PC-9 (cell line): ENCODE results near the gene FOXS1. TPM values are rescaled to one million over a fixed set of nuclear protein-coding genes. Genes with fewer than 3 reads are reported as not detected.

Source experiments
- BruUV-seq: library from RNA; stranded (reverse); fragments of 400-500 nt; replicated peaks from 2 replicates; lab custom pipeline; 2021; lab: Mats Ljungman, UMichigan
- CTCF ChIA-PET: fragments of 300-600 bp; sonication (Branson Sonifier 250); formaldehyde crosslinking; loops from one replicate; lab custom pipeline; 2022; ENCODE audit warnings: antibody characterized with exemption; lab: Charles Lee
- POLR2A ChIA-PET: fragments of 300-600 bp; sonication (Branson Sonifier 250); formaldehyde crosslinking; loops from one replicate; lab custom pipeline; 2022; ENCODE audit warnings: antibody characterized with exemption; ENCODE audit not compliant: unreplicated experiment; lab: Charles Lee
- DNase-seq, 2 experiments: peaks; one replicate each; pipeline versions ENCODE4 v3.0.0 to v3.0.0-alpha.2; 2015 to 2022; ENCODE audit warnings: mixed read lengths in 1 of 2
- H2AFZ ChIP-seq: fragments of 200-600 bp; sonication (generic); 2 replicates; pipeline ENCODE4 v1.8.1; 2017; ENCODE audit warnings: antibody characterized with exemption
- H3F3A ChIP-seq: fragments of 200-600 bp; sonication (generic); 2 replicates; pipeline ENCODE4 v1.8.1; 2017; ENCODE audit warnings: antibody characterized with exemption, mild to moderate bottlenecking, low read depth; ENCODE audit not compliant: insufficient read depth
- H3K27ac ChIP-seq: fragments of 200-600 bp; sonication (generic); 2 replicates; pipeline ENCODE4 v1.6.1; 2016; ENCODE audit warnings: mixed run types
- H3K27me3 ChIP-seq: fragments of 200-600 bp; sonication (generic); 2 replicates; pipeline ENCODE4 v1.6.1; 2016; ENCODE audit warnings: low read depth, mixed run types; ENCODE audit not compliant: insufficient read depth
- H3K36me3 ChIP-seq: fragments of 200-600 bp; sonication (generic); 2 replicates; pipeline ENCODE4 v1.6.1; 2016; ENCODE audit warnings: low read depth, mixed run types
- H3K4me1 ChIP-seq: fragments of 200-600 bp; sonication (generic); replicated peaks from 2 replicates; pipeline ENCODE4 v1.6.1; 2016; ENCODE audit warnings: mixed run types; ENCODE audit not compliant: insufficient read depth
- H3K4me2 ChIP-seq: fragments of 200-600 bp; sonication (generic); 2 replicates; pipeline ENCODE4 v1.6.1; 2017; ENCODE audit warnings: mixed run types
- H3K4me3 ChIP-seq: fragments of 200-600 bp; sonication (generic); 2 replicates; pipeline ENCODE4 v1.6.1; 2016; ENCODE audit warnings: mixed run types
- H3K79me2 ChIP-seq: fragments of 200-600 bp; sonication (generic); 2 replicates; pipeline ENCODE4 v1.6.1; 2017; ENCODE audit warnings: low read depth, mixed run types
- H3K9me2 ChIP-seq: fragments of 200-600 bp; sonication (generic); 2 replicates; pipeline ENCODE4 v1.8.1; 2017; ENCODE audit warnings: mild to moderate bottlenecking; ENCODE audit not compliant: insufficient read depth
- H3K9me3 ChIP-seq: fragments of 200-600 bp; sonication (generic); 2 replicates; pipeline ENCODE4 v1.8.1; 2016; ENCODE audit warnings: low read depth; ENCODE audit not compliant: insufficient read depth
- H4K20me1 ChIP-seq: fragments of 200-600 bp; sonication (generic); 2 replicates; pipeline ENCODE4 v1.8.1; 2017; ENCODE audit not compliant: insufficient read depth
- CTCF ChIP-seq: fragments of 200-600 bp; sonication (generic); conservative IDR thresholded peaks from 2 replicates; pipeline ENCODE4 v1.6.1; 2017; ENCODE audit warnings: mixed run types, antibody characterized with exemption, mild to moderate bottlenecking, moderate library complexity
- EZH2 ChIP-seq: fragments of 200-600 bp; sonication (generic); IDR thresholded peaks from 2 replicates; pipeline ENCODE4 v1.8.0; 2017; ENCODE audit warnings: antibody characterized with exemption, low read depth
- intact Hi-C: fragments of 100-400 bp; cut with micrococcal nuclease; formaldehyde crosslinking; loops from one replicate; pipeline ENCODE4 v1.10.0; 2022; ENCODE audit not compliant: unreplicated experiment
- total RNA-seq: library from RNA; stranded (reverse); gene quantifications from 2 replicates; pipeline ENCODE4 v1.2.3, GENCODE V29; 2021

The FOXS1 gene
- total RNA-seq, 1 experiment from 2014 or later = not detected

DNA sequence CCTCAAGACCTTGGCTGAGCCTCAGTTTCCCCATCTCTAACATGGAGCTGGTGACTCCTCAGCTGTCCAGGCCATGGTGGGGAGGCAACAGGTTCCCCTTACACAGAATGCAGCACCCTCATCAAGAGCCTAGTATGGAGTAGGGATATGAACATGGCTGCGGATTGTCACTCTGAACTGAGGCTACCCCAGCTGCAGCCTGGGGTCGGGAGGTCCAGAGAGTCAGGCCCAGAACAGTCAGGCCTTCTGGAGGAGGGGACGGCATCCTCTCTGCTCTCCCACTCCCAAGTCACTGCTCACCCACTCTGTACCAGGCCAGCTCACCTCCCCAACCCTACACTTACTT lies 1.4 kb upstream of the FOXS1 start:
- H3K4me3 ChIP-seq = no peak overlapping the region
- intact Hi-C loops = loop anchor here (1.0 kb wide), 1 partner anchor 23 kb away; no protein-coding TSS in a partner anchor
- H3K4me2 ChIP-seq = no peak overlapping the region
- no peak overlapping the region for H2AFZ ChIP-seq
- POLR2A ChIA-PET = no interaction called here
- peaks cover 26% of the 10 kb centered on the region for H3K27me3 ChIP-seq
- H3K79me2 ChIP-seq = no peaks in the 10 kb centered on the region
- H3K27ac ChIP-seq = no peak overlapping the region
- no peaks in the 10 kb centered on the region for H3K9me3 ChIP-seq
- no peaks in the 10 kb centered on the region for H4K20me1 ChIP-seq
- TF ChIP-seq EZH2 = no peak
- peak; percentile 23; the same call in 1 of the 2 replicates for TF ChIP-seq CTCF
- CTCF ChIA-PET = interaction anchor here (0.7 to 1.5 kb wide), 5 partner anchors 9 to 105 kb away, joined by 3 to 13 read pairs (median 3); partner anchors contain the start of gene PDRG1
- H3K9me2 ChIP-seq = no peaks in the 10 kb centered on the region
- no peaks in the 10 kb centered on the region for H3K36me3 ChIP-seq
- BruUV-seq = no TSS peak
- no peaks in the 10 kb centered on the region for H3F3A ChIP-seq
- H3K4me1 ChIP-seq = peaks cover 8% of the 10 kb centered on the region
- no peak for DNase-seq

DNA sequence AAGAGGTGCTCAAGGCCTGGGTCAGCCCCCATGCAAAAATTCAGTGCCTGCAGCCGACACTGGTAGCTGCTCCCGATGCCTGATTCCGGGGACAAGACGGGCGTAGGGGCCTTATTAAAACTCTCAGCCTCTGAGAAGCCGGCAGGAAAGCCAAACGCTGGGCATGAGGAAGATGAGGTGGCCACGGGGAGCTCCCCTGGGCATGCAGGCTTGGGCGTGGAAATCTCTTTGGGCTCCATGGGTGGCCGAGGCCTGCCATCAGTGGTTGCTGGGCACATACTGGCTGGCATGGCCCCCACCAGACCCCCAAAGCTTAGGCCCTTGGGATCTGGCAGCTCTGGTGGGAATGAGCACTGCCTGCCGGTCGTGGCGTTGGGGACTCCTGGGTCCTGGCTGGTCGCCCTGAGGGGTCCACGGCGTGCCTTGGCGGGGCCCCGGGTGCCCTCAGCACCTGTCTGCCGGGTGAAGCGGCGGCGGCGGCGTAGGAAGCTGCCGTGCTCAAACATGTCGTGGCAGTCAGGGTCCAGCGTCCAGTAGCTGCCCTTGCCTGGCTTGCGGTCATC lies 586 bp downstream of the FOXS1 start:
- ChIA-PET CTCF (no interaction called here), POLR2A (no interaction called here)
- Histone ChIP-seq H3K36me3 (no peaks in the 10 kb centered on the region), H3K4me1 (peaks cover 9% of the 10 kb centered on the region), H3K27me3 (peaks cover 20% of the 10 kb centered on the region), H3K4me2 (no peak overlapping the region), H3F3A (no peaks in the 10 kb centered on the region), H3K9me2 (no peaks in the 10 kb centered on the region), H3K4me3 (no peak overlapping the region), H4K20me1 (no peaks in the 10 kb centered on the region), H3K27ac (no peak overlapping the region), H3K79me2 (no peaks in the 10 kb centered on the region), H3K9me3 (no peaks in the 10 kb centered on the region), H2AFZ (no peak overlapping the region)
- intact Hi-C loops = loop anchor here (5.0 kb wide), 1 partner anchor 118 kb away; no protein-coding TSS in a partner anchor
- no peak for TF ChIP-seq EZH2
- no peak for TF ChIP-seq CTCF
- BruUV-seq = no TSS peak
- no peak for DNase-seq

GRCh38 chr20:31843881-31844280 lies 1.5 kb downstream of the FOXS1 start:
- Histone ChIP-seq H3K79me2 (no peaks in the 10 kb centered on the region), H3F3A (no peaks in the 10 kb centered on the region), H3K9me3 (no peaks in the 10 kb centered on the region), H3K9me2 (no peaks in the 10 kb centered on the region), H3K36me3 (no peaks in the 10 kb centered on the region), H3K27me3 (peaks cover 11% of the 10 kb centered on the region; the same call in 1 of the 2 replicates), H4K20me1 (no peaks in the 10 kb centered on the region), H3K4me3 (no peak overlapping the region), H3K4me1 (peaks cover 9% of the 10 kb centered on the region), H2AFZ (no peak overlapping the region), H3K4me2 (no peak overlapping the region), H3K27ac (no peak overlapping the region)
- DNase-seq = no peak
- intact Hi-C loops = loop anchor here (5.0 kb wide), 1 partner anchor 117 kb away; no protein-coding TSS in a partner anchor
- no peak for TF ChIP-seq CTCF
- TF ChIP-seq EZH2 = no peak
- POLR2A ChIA-PET = no interaction called here
- no TSS peak for BruUV-seq
- CTCF ChIA-PET = interaction anchor here (0.6 kb wide), 1 partner anchor 8 kb away, joined by 4 read pairs; no protein-coding TSS in a partner anchor
